Measurements from ENCODE around the gene TPRX2. TPM values are rescaled to one million over a fixed set of nuclear protein-coding genes. Genes with fewer than 3 reads are reported as not detected.
"Not testable (repeated sequence)": the region's sequence is repeated elsewhere in the genome, so short reads cannot be mapped to it uniquely, and the experiment has no call there.

TPRX2 gene
- total RNA-seq, 2 experiments from 2014 or later, result not detected

DNA sequence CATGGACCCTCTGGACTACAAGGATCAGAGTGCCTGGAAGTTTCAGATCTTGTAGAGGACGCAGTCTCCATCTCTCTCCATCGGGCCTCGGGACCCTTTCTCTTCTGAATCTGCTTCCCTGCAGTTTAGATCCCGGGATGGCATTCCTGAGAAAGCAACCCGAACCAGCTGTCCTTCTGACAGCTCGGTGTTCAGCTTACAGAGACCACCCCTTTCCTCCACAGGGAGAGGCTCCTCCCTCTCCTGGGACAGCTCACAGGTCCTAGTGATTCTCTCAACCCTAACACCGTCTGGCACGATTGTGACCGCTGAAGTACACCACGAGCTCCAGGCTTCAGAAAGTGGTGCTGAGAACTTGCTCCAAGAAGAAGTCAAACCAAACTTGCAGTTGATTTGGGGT is 19.1 kb upstream of the TPRX2 start:
- DNase-seq, result no peak
- ChIA-PET POLR2A (no interaction called here), CTCF (no interaction called here)
- H3K27me3 Mint-ChIP-seq, result peaks cover 12% of the 10 kb centered on the region
- no peak overlapping the region for H3K27ac Mint-ChIP-seq
- H3K36me3 Mint-ChIP-seq (ENCODE audit: low read depth), result no peaks in the 10 kb centered on the region
- no peaks in the 10 kb centered on the region for H3K4me1 Mint-ChIP-seq
- no peak overlapping the region for H3K4me3 Mint-ChIP-seq
- no peaks in the 10 kb centered on the region for H3K9me3 Mint-ChIP-seq

DNA sequence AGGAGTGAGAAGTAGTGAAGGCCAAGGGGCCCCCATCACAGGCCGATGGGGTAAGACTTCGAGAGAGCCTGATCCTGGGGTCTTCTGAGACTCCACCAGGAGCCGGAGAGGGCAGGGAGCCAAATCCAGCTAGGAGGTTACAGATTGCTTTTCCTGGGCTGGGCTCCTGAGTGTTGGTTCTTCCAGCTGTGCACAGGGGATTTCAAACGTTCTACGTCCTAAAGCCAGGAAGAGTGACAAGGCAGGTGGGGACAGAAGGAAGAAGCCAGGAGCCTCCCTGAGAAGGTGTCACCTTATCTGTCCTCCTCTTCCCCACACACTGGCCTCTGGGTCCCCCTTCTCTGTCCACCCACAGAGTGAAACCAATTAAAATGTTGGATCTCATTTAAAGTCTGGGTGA is 16.1 kb upstream of the TPRX2 start:
- DNase-seq, result no peak
- ChIA-PET CTCF (no interaction called here), POLR2A (no interaction called here)
- Mint-ChIP-seq H3K36me3 (ENCODE audit: low read depth) (no peaks in the 10 kb centered on the region), H3K27ac (no peak overlapping the region), H3K9me3 (no peaks in the 10 kb centered on the region), H3K4me3 (no peak overlapping the region), H3K4me1 (no peaks in the 10 kb centered on the region), H3K27me3 (peaks cover 14% of the 10 kb centered on the region)

DNA sequence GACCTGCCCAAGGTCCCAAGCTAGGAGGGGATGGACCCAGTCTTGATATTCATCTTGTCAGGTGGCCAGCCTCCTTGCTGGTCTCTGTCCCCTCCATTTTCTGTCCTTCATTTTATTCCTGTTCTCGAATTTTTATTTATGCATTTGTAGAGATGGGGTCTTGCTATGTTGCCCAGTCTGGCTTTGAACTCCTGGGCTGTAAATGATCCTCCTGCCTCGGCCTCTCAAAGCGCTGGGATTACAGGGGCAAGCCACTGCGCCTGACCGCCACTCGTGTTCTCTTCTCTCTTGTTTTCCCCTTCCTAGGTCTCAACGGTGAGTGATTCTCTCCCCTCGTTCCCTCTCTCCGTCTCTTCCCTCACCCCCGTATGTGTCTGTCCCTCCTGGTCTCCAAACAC is 10.6 kb upstream of the TPRX2 start:
- POLR2A ChIA-PET, result no interaction called here
- H3K27ac Mint-ChIP-seq, result no peak overlapping the region
- peaks cover 4% of the 10 kb centered on the region for H3K4me1 Mint-ChIP-seq
- no peak for DNase-seq
- H3K36me3 Mint-ChIP-seq (ENCODE audit: low read depth), result no peaks in the 10 kb centered on the region
- no peak overlapping the region for H3K4me3 Mint-ChIP-seq
- H3K9me3 Mint-ChIP-seq, result no peaks in the 10 kb centered on the region
- CTCF ChIA-PET, result no interaction called here
- H3K27me3 Mint-ChIP-seq, result peaks cover 30% of the 10 kb centered on the region

DNA sequence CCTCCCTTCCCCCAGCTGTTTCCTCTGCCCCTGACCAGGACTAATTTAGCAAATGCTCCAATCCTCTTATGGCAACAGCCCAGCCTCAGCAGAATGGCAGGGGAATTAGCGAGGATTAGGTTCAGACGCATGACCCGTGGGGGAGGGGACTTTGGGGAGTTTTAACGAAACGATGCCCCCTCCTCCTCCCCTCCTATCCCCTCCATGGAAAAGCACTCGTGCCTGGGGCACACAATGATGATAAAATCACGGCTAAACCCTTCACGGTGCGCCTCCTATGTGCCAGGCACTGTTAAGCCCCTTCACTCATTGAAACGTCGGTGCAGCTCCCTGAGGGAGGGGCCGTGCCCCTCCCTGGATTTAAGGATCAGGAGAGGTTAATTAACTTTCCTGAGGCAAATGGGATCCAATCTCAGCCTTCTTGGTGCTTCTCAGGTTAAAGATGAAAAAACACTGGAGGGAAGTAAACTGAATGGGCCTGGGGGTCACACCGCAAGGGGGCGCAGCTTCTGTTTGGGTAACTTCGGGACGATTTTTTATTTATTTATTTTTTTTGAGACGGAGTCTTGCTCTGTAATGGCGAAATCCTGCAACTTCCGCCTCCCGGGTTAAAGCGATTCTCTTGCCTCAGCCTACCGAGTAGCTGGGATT is 10.1 kb upstream of the TPRX2 start:
- CTCF ChIA-PET, result interaction anchor here (0.9 kb wide), 1 partner anchor 20 kb away, joined by 3 read pairs; no protein-coding TSS in a partner anchor
- no peak overlapping the region for H3K4me3 Mint-ChIP-seq
- POLR2A ChIA-PET, result no interaction called here

DNA sequence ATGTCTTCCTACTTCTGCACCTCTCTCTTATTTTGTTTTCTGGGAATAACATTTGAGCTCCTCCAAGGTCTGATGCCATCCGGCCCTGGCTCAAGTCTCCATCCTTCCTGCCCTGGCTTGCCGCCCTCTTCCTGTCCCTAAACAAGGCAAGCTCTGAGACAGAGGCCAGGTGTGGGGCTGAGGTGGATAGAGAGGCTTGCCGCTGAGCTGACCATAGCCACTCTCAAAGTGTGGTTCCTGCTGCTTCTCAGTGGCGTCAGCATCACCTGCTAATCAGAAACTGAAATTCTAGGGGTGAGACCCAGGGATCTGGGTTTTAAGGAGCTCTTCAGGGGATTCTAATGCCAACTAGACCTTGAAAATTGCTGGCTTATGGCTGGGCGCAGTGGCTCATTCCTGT is 6.0 kb upstream of the TPRX2 start:
- POLR2A ChIA-PET, result no interaction called here
- DNase-seq, result no peak
- CTCF ChIA-PET, result interaction anchor here (0.5 to 0.6 kb wide), 3 partner anchors 16 to 439 kb away, joined by 3 to 4 read pairs (median 3); no protein-coding TSS in a partner anchor
- no peak overlapping the region for H3K4me3 Mint-ChIP-seq
- no peaks in the 10 kb centered on the region for H3K9me3 Mint-ChIP-seq
- peaks cover 7% of the 10 kb centered on the region for H3K4me1 Mint-ChIP-seq
- H3K27ac Mint-ChIP-seq, result no peak overlapping the region
- H3K27me3 Mint-ChIP-seq, result peaks cover 33% of the 10 kb centered on the region
- no peaks in the 10 kb centered on the region for H3K36me3 Mint-ChIP-seq (ENCODE audit: low read depth)

More for the DNA sequence above, 10.1 kb upstream of the TPRX2 start:
- H3K36me3 Mint-ChIP-seq (ENCODE audit: low read depth), result no peaks in the 10 kb centered on the region
- no peak overlapping the region for H3K27ac Mint-ChIP-seq
- peak; percentile 43 for DNase-seq
- H3K9me3 Mint-ChIP-seq, result no peaks in the 10 kb centered on the region
- H3K4me1 Mint-ChIP-seq, result peaks cover 4% of the 10 kb centered on the region
- peaks cover 32% of the 10 kb centered on the region for H3K27me3 Mint-ChIP-seq

DNA sequence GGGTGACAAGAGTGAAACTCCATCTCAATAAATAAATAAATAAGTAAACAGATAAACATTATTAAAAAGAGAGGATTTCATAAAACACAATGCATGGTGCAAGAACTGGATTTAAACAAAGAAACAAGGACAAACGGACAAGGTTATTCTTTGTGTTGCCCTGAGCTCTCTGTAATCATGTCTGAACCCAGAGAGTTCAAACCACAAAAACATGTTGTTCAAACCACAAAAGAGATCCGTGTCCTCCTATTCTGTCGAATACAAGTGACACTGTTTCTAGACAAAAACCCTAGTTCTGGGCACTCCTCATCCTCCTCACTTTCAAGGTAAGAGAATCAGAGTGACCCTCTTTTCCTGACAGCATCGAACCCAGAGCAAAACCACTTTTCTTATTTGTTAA is 4.6 kb upstream of the TPRX2 start:
- POLR2A ChIA-PET, result no interaction called here
- no peak for DNase-seq
- Mint-ChIP-seq H3K27me3 (peaks cover 23% of the 10 kb centered on the region), H3K27ac (no peak overlapping the region), H3K9me3 (no peaks in the 10 kb centered on the region), H3K4me1 (peaks cover 4% of the 10 kb centered on the region), H3K36me3 (ENCODE audit: low read depth) (no peaks in the 10 kb centered on the region), H3K4me3 (no peak overlapping the region)
- CTCF ChIA-PET, result interaction anchor here (1.0 to 1.5 kb wide), 2 partner anchors 9 to 15 kb away, joined by 3 to 8 read pairs; no protein-coding TSS in a partner anchor

DNA sequence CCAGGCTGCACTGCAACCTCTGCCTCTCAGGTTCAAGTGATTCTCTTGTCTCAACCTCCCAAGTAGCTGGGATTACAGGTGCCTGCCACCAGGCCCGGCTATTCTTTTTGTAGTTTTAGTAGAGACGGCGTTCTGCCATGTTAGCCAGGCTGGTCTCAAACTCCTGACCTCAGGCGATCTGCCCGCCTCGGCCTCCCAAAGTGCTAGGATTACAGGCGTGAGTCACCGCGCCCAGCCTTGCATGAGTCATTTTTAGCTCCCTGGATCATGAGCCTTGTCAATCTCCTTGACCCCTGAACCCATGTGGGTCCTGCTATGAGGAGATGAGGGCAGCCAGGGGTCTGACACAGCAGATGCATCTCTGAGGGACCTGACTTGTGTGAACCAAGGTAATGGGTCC is 804 bp upstream of the TPRX2 start:
- H3K27ac Mint-ChIP-seq; DNase-seq; H3K36me3 Mint-ChIP-seq (ENCODE audit: low read depth); H3K9me3 Mint-ChIP-seq; H3K4me1 Mint-ChIP-seq; H3K4me3 Mint-ChIP-seq; CTCF ChIA-PET; POLR2A ChIA-PET: not testable (repeated sequence)
- peaks cover 11% of the 10 kb centered on the region for H3K27me3 Mint-ChIP-seq

DNA sequence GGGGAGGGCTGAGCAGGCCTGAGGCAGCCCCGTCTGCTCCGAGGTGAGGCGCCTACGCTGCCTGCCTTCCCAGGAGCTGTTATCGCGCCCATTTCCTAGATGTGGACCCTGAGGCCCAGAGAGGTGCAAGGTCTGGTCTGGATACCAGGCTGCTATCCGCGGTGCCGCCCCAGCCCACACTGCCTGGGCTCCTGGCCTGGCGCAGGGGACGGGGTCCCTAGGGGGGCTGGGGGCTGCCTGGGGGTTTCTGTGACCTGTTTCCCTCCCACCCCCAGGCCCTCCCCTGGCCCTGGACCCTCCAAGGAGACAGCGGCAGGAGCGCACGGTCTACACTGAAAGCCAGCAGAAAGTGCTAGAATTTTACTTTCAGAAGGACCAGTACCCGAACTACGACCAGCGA is 803 bp downstream of the TPRX2 start:
- H3K4me1 Mint-ChIP-seq; DNase-seq; H3K9me3 Mint-ChIP-seq; H3K36me3 Mint-ChIP-seq (ENCODE audit: low read depth); H3K27ac Mint-ChIP-seq; H3K4me3 Mint-ChIP-seq; H3K27me3 Mint-ChIP-seq; POLR2A ChIA-PET; CTCF ChIA-PET: not testable (repeated sequence)

DNA sequence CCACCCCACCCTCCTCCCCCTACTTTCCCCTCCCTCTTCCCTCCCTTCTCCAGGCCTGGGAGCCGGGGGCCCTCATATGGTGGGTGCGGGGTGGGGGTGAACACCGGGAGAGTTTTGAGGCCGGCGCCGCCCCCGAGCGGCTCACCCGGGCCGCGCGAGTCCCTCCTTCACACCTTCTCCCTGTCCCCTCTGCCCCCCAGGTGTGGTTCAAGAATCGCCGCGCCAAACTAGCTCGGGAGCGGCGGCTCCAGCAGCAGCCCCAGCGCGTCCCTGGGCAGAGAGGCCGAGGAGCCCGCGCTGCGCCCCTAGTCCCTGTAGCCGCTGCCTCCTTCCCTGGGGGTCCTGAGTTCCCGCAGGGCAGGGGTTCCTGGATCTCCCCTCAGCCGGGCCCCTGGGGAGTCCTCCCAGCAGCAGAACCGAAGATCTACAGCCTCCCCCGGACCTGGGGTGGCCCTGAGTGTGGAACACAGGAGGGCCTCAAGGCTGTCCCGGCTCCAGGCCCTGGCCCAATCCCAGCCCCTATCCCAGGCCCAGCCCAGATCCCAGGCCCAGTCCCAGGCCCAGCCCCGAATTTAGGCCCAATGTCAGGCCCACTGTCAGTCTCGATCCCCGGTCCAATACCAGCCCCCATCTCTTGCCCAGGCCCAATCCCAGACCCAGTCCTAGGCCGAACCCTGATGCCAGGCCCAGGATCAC is 1.7 kb downstream of the TPRX2 start:
- Mint-ChIP-seq H3K36me3 (ENCODE audit: low read depth) (no peaks in the 10 kb centered on the region), H3K27me3 (peaks cover 13% of the 10 kb centered on the region), H3K9me3 (no peaks in the 10 kb centered on the region), H3K4me1 (no peaks in the 10 kb centered on the region), H3K4me3 (no peak overlapping the region), H3K27ac (no peak overlapping the region)
- DNase-seq, result no peak
- ChIA-PET POLR2A (no interaction called here), CTCF (no interaction called here)

DNA sequence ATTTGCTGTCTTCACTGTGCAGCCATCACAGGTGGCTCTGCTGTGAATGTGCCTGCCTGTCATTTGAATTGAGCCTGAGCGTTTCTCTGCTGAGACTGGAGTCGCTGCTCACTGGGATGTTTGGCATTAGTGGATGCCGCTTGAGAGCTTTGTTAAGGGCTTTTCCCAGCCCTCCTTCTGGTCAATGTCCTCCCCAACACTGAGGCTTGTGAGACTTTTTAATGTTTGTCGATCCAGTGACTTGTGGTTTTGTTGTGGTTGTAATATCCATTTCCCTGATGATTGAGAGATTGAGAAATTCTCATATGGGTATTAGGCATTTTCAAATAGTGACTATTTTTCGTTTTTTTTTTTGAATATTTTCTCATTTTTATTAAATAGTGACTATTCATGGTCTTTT is 2.6 kb downstream of the TPRX2 start:
- no peak for DNase-seq
- Mint-ChIP-seq H3K9me3 (no peaks in the 10 kb centered on the region), H3K27me3 (peaks cover 10% of the 10 kb centered on the region), H3K4me3 (no peak overlapping the region), H3K36me3 (ENCODE audit: low read depth) (no peaks in the 10 kb centered on the region), H3K4me1 (no peaks in the 10 kb centered on the region), H3K27ac (no peak overlapping the region)
- ChIA-PET CTCF (no interaction called here), POLR2A (no interaction called here)

DNA sequence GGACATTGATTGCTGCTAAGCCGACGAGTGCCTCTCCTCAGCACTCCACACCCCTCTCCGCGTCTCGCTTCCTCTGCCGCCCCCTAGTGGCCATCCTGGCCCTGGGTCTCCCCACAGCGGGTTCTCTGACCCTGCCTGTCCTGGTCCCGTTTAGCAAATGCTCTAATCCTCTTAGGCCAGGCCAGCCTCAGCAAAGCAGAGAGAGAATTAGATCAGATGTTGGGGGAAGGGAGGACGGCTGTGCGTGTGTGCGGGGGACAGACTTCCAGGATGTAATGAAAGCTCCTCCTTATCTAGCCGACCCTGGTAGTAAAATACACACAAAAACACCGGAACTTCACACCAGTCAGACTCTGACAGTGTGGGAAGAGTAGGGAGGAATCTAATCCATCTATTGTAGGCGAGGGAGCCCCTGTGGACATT is 4.5 kb downstream of the TPRX2 start:
- Mint-ChIP-seq H3K9me3 (no peaks in the 10 kb centered on the region), H3K27me3 (peaks cover 10% of the 10 kb centered on the region)
- POLR2A ChIA-PET, result no interaction called here

DNA sequence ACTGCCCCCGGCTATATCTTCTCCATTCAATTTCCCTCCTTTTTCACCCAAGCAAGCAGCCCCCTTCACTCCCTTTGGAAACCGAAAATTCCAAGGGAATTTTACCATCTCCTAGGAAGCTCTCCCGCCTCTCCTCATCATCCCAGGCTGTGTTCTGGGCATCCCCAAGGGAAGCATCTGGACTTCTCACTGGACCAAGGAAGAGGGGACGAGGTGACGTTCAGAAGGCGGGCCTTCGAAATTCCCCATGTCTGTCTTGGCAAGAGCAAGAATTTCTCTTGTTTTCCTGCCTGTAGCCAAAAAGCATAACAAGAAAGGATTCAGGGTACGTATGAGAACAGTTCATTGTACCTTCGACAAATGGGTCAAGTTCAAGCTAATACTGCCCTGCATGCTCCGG is 6.1 kb downstream of the TPRX2 start:
- no peak overlapping the region for H3K27ac Mint-ChIP-seq
- no peak for DNase-seq
- H3K27me3 Mint-ChIP-seq, result peaks cover 10% of the 10 kb centered on the region
- ChIA-PET CTCF (interaction anchor here (0.5 to 0.8 kb wide), 2 partner anchors 9 to 1533 kb away, joined by 3 to 4 read pairs; no protein-coding TSS in a partner anchor), POLR2A (no interaction called here)
- H3K9me3 Mint-ChIP-seq, result no peaks in the 10 kb centered on the region
- H3K4me1 Mint-ChIP-seq, result peaks cover 2% of the 10 kb centered on the region
- H3K36me3 Mint-ChIP-seq (ENCODE audit: low read depth), result no peaks in the 10 kb centered on the region
- H3K4me3 Mint-ChIP-seq, result no peak overlapping the region

More for the DNA sequence above, 4.5 kb downstream of the TPRX2 start:
- no peaks in the 10 kb centered on the region for H3K4me1 Mint-ChIP-seq
- H3K4me3 Mint-ChIP-seq, result no peak overlapping the region
- H3K36me3 Mint-ChIP-seq (ENCODE audit: low read depth), result no peaks in the 10 kb centered on the region
- CTCF ChIA-PET, result interaction anchor here (0.7 to 2.9 kb wide), 12 partner anchors 9 to 249 kb away, joined by 3 to 11 read pairs (median 4); no protein-coding TSS in a partner anchor
- H3K27ac Mint-ChIP-seq, result no peak overlapping the region
- peak; percentile 82 for DNase-seq

DNA sequence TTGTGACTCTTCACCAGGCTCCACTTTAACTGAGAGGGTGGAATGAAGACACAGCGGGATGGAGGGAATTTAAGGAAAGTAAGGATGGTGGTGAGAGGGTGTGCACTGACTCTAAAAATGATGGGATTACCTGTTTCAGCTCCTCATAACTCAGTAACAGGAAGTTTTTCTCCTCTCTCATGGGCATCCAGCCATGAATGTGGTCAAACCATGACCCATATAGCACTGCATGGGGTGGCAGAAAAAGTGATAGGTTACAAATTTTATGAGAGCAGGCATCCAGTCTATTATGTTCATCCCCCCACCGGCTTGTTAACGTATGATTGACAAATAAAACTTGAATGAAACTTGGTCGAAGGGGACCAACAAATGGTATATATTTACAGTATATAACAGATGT is 19.9 kb downstream of the TPRX2 start:
- H3K27me3 Mint-ChIP-seq, result peaks cover 3% of the 10 kb centered on the region
- DNase-seq, result no peak
- ChIA-PET POLR2A (no interaction called here), CTCF (interaction anchor here (1.0 kb wide), 1 partner anchor 10 kb away, joined by 8 read pairs; no protein-coding TSS in a partner anchor)
- H3K9me3 Mint-ChIP-seq, result peaks cover 4% of the 10 kb centered on the region
- no peaks in the 10 kb centered on the region for H3K36me3 Mint-ChIP-seq (ENCODE audit: low read depth)
- no peak overlapping the region for H3K27ac Mint-ChIP-seq
- no peaks in the 10 kb centered on the region for H3K4me1 Mint-ChIP-seq
- H3K4me3 Mint-ChIP-seq, result no peak overlapping the region

DNA sequence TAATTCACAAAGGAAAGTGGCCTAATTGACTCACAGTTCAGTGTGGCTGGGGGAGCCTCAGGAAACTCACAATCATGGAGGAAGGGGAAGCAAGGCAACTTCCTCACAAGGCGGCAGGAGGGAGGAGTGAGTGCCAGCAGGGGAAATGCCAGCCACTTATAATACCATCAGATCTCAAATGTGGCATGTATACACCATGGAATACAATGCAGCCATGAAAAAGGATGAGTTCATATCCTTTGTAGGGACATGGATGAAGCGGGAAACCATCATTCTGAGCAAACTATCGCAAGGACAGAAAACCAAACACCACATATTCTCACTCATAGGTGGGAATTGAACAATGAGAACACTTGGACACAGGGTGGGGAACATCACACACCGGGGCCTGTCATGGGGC is 20.4 kb downstream of the TPRX2 start:
- CTCF ChIA-PET, result interaction anchor here (1.0 kb wide), 1 partner anchor 10 kb away, joined by 8 read pairs; no protein-coding TSS in a partner anchor
- H3K4me3 Mint-ChIP-seq; H3K4me1 Mint-ChIP-seq; H3K27me3 Mint-ChIP-seq; H3K27ac Mint-ChIP-seq; POLR2A ChIA-PET; DNase-seq; H3K36me3 Mint-ChIP-seq (ENCODE audit: low read depth); H3K9me3 Mint-ChIP-seq: not testable (repeated sequence)
